Measurements from ENCODE around the gene NARF. TPM values are rescaled to one million over a fixed set of nuclear protein-coding genes. Genes with fewer than 3 reads are reported as not detected.

Gene NARF
- polyA plus RNA-seq, 5 donors: 91.2 to 122 (median 108) TPM

- no peak for DNase-seq
Observed at GRCh38 chr17:82429824-82430223, 28.7 kb upstream of the NARF start.

GRCh38 chr17:82432017-82432416 lies 26.5 kb upstream of the NARF start:
- no peak for DNase-seq

- no peak for DNase-seq
Observed at GRCh38 chr17:82433560-82434215, 24.9 kb upstream of the NARF start.

GRCh38 chr17:82434216-82434565 lies 24.4 kb upstream of the NARF start:
- DNase-seq: no peak

- DNase-seq: no peak
Observed at GRCh38 chr17:82435103-82435502, 23.4 kb upstream of the NARF start.

- no peak for DNase-seq
Observed at GRCh38 chr17:82435601-82436583, 22.6 kb upstream of the NARF start.

GRCh38 chr17:82436601-82437324 lies 21.8 kb upstream of the NARF start:
- DNase-seq: no peak

- no peak for DNase-seq
Observed at GRCh38 chr17:82437325-82437668, 21.2 kb upstream of the NARF start.

GRCh38 chr17:82438401-82439193 lies 19.9 kb upstream of the NARF start:
- DNase-seq: no peak

- DNase-seq: no peak
Observed at GRCh38 chr17:82439194-82439828, 19.2 kb upstream of the NARF start.

GRCh38 chr17:82439829-82440365 lies 18.6 kb upstream of the NARF start:
- DNase-seq: no peak

GRCh38 chr17:82440469-82440981 lies 18.0 kb upstream of the NARF start:
- DNase-seq: no peak

GRCh38 chr17:82440991-82441627 lies 17.4 kb upstream of the NARF start:
- DNase-seq: no peak

- DNase-seq: no peak
Observed at GRCh38 chr17:82441691-82442487, 16.7 kb upstream of the NARF start.

GRCh38 chr17:82442643-82443464 lies 15.7 kb upstream of the NARF start:
- no peak for DNase-seq

- DNase-seq: no peak
Observed at GRCh38 chr17:82443465-82444283, 14.9 kb upstream of the NARF start.

- DNase-seq: no peak
Observed at GRCh38 chr17:82444284-82444893, 14.2 kb upstream of the NARF start.

Data from right lung (tissue), 5 donors.